GM23338 (cell line): ENCODE measurements around the gene CER1. TPM values are rescaled to one million over a fixed set of nuclear protein-coding genes. Genes with fewer than 3 reads are reported as not detected.

Experiments used
- ATAC-seq: fragments of 200-7000 bp; cut with Tn5 transposase; 3 replicates; pipeline ENCODE4 v1.9.1; 2020
- DNase-seq: peaks from one replicate; pipeline ENCODE4 v3.0.0-alpha.2; 2015; ENCODE audit warnings: low spot score
- H2AFZ ChIP-seq: fragments of 200-600 bp; sonication (generic); 2 replicates; pipeline ENCODE4 v1.8.0; 2016; ENCODE audit warnings: antibody characterized with exemption, mild to moderate bottlenecking, moderate library complexity
- H3F3A ChIP-seq: fragments of 200-600 bp; sonication (generic); replicated peaks from 2 replicates; pipeline ENCODE4 v1.8.0; 2017; ENCODE audit warnings: antibody characterized with exemption, mixed run types, low read depth
- H3K27ac ChIP-seq: fragments of 200-600 bp; sonication (generic); 2 replicates; pipeline ENCODE4 v1.6.1; 2016; ENCODE audit warnings: low read depth
- H3K27me3 ChIP-seq: fragments of 200-600 bp; sonication (generic); 2 replicates; pipeline ENCODE4 v1.8.0; 2016; ENCODE audit warnings: mild to moderate bottlenecking, mixed run types, moderate library complexity; ENCODE audit not compliant: insufficient read depth
- H3K36me3 ChIP-seq: fragments of 200-600 bp; sonication (generic); 2 replicates; pipeline ENCODE4 v1.8.0; 2016; ENCODE audit warnings: mild to moderate bottlenecking; ENCODE audit not compliant: insufficient read depth
- H3K4me1 ChIP-seq: fragments of 200-600 bp; sonication (generic); 2 replicates; pipeline ENCODE4 v1.8.0; 2016; ENCODE audit warnings: mild to moderate bottlenecking, moderate library complexity; ENCODE audit not compliant: insufficient read depth
- H3K4me2 ChIP-seq: fragments of 200-600 bp; sonication (generic); 2 replicates; pipeline ENCODE4 v1.7.1; 2017; ENCODE audit warnings: mixed run types
- H3K4me3 ChIP-seq: fragments of 200-600 bp; sonication (generic); 2 replicates; pipeline ENCODE4 v1.6.1; 2016; ENCODE audit warnings: mixed run types
- H3K79me2 ChIP-seq: fragments of 200-600 bp; sonication (generic); replicated peaks from 2 replicates; pipeline ENCODE4 v1.8.0; 2017; ENCODE audit warnings: mild to moderate bottlenecking; ENCODE audit not compliant: insufficient read depth
- H3K9me2 ChIP-seq: fragments of 200-600 bp; sonication (generic); 2 replicates; pipeline ENCODE4 v1.8.0; 2017; ENCODE audit not compliant: insufficient read depth
- H4K20me1 ChIP-seq: fragments of 200-600 bp; sonication (generic); replicated peaks from 2 replicates; pipeline ENCODE4 v1.8.0; 2017; ENCODE audit warnings: mild to moderate bottlenecking; ENCODE audit not compliant: insufficient read depth
- H3K27ac Mint-ChIP-seq: 2 replicates; pipeline ENCODE4 v1.8.0; 2020; ENCODE audit warnings: inconsistent platforms, mild to moderate bottlenecking, moderate library complexity, mixed read lengths
- H3K27me3 Mint-ChIP-seq: 3 replicates; pipeline ENCODE4 v1.8.0; 2022; ENCODE audit warnings: low read depth, mild to moderate bottlenecking, moderate library complexity, mixed read lengths, inconsistent platforms; ENCODE audit not compliant: insufficient read depth, poor library complexity
- H3K36me3 Mint-ChIP-seq: 3 replicates; pipeline ENCODE4 v1.8.0; 2021; ENCODE audit warnings: low read depth, mild to moderate bottlenecking, inconsistent platforms, moderate library complexity, mixed read lengths
- H3K4me1 Mint-ChIP-seq: 3 replicates; pipeline ENCODE4 v1.8.0; 2020; ENCODE audit warnings: mild to moderate bottlenecking, inconsistent platforms, mixed read lengths
- H3K4me3 Mint-ChIP-seq: 3 replicates; pipeline ENCODE4 v1.8.0; 2021; ENCODE audit warnings: moderate library complexity, mild to moderate bottlenecking, inconsistent platforms, mixed read lengths
- H3K9me3 Mint-ChIP-seq: 3 replicates; pipeline ENCODE4 v1.8.0; 2020; ENCODE audit warnings: moderate library complexity, mild to moderate bottlenecking, inconsistent platforms, mixed read lengths
- CREB1 ChIP-seq: fragments of 250-450 bp; sonication (Bioruptor Pico); IDR thresholded peaks from 2 replicates; pipeline ENCODE4 v1.5.0; 2020; ENCODE audit warnings: low read depth, mild to moderate bottlenecking, moderate library complexity
- ETS1 ChIP-seq: IDR thresholded peaks from 2 replicates; pipeline ENCODE4 v1.6.1; 2016; ENCODE audit warnings: antibody characterized with exemption
- EZH2 ChIP-seq: fragments of 200-600 bp; sonication (generic); IDR thresholded peaks from one replicate; pipeline ENCODE4 v1.8.0; 2017; ENCODE audit warnings: antibody characterized with exemption, mild to moderate bottlenecking, low read depth; ENCODE audit not compliant: unreplicated experiment
- EZH2phosphoT487 ChIP-seq: fragments of 200-600 bp; sonication (generic); IDR thresholded peaks from one replicate; pipeline ENCODE4 v1.8.1; 2018; ENCODE audit warnings: antibody characterized with exemption; ENCODE audit not compliant: unreplicated experiment
- JUNB ChIP-seq: IDR thresholded peaks from one replicate; pipeline ENCODE4 v1.6.1; 2016; ENCODE audit warnings: antibody characterized with exemption; ENCODE audit not compliant: unreplicated experiment
- NANOG ChIP-seq: IDR thresholded peaks from 2 replicates; pipeline ENCODE4 v1.6.1; 2016; ENCODE audit warnings: antibody characterized with exemption, borderline replicate concordance
- POLR2AphosphoS5 ChIP-seq: IDR thresholded peaks from 2 replicates; pipeline ENCODE4 v1.6.1; 2016; ENCODE audit warnings: antibody characterized with exemption, low read depth
- REST ChIP-seq: IDR thresholded peaks from one replicate; pipeline ENCODE4 v1.6.1; 2018; ENCODE audit warnings: antibody characterized with exemption; ENCODE audit not compliant: unreplicated experiment
- STAT1 ChIP-seq: IDR thresholded peaks from one replicate; pipeline ENCODE4 v1.6.1; 2016; ENCODE audit warnings: antibody characterized with exemption; ENCODE audit not compliant: unreplicated experiment
- ZNF114 ChIP-seq: fragments of 250-450 bp; sonication (Bioruptor Pico); IDR thresholded peaks from 2 replicates; pipeline ENCODE4 v1.5.0; 2020; ENCODE audit warnings: mild to moderate bottlenecking, moderate library complexity
- ZNF331 ChIP-seq: fragments of 250-450 bp; sonication (Bioruptor Pico); IDR thresholded peaks from 2 replicates; pipeline ENCODE4 v1.5.0; 2020; ENCODE audit warnings: low read depth, mild to moderate bottlenecking, moderate library complexity
- polyA plus RNA-seq: library from polyadenylated mRNA; unstranded; fragments of >200 nt; fragmentation: Nextera tagmentation; extraction: Ambion mirVana; gene quantifications from 2 replicates; pipeline ENCODE4 v1.2.1, GENCODE V29; 2016
- total RNA-seq: library from RNA; depleted of rRNA; stranded (reverse); fragments of >200 nt; shearing (Covaris generic); gene quantifications from 2 replicates; pipeline ENCODE4 v1.2.3, GENCODE V29; 2014

The CER1 gene
- total and polyA plus RNA-seq, 2 experiments from 2014 or later, result 0.73 to 4.4 TPM

GRCh38 chr9:14744768-14745167 is 22.2 kb upstream of the CER1 start (continued):
- no peak for TF ChIP-seq EZH2
- TF ChIP-seq ZNF331, result no peak
- no peak for TF ChIP-seq CREB1
- TF ChIP-seq ZNF114 (CRISPR knock-in tag), result no peak
- TF ChIP-seq POLR2AphosphoS5, result no peak
- no peak for TF ChIP-seq STAT1
- TF ChIP-seq EZH2phosphoT487, result no peak
- no peak for TF ChIP-seq REST

GRCh38 chr9:14741369-14741768 is 18.8 kb upstream of the CER1 start:
- H3K4me2 ChIP-seq, result no peak overlapping the region
- Mint-ChIP-seq H3K27ac (no peak overlapping the region), H3K4me1 (peaks cover 5% of the 10 kb centered on the region; the same call in 2 of the 3 replicates), H3K36me3 (no peaks in the 10 kb centered on the region), H3K4me3 (no peak overlapping the region), H3K9me3 (no peaks in the 10 kb centered on the region), H3K27me3 (no peaks in the 10 kb centered on the region)
- no peaks in the 10 kb centered on the region for H3K9me2 ChIP-seq
- TF ChIP-seq CREB1 (no peak), ETS1 (no peak), JUNB (no peak), ZNF114 (CRISPR knock-in tag) (no peak), STAT1 (no peak), EZH2phosphoT487 (no peak)
- no peak overlapping the region for H2AFZ ChIP-seq
- no peak overlapping the region for H3K27ac ChIP-seq
- DNase-seq (no peak), ATAC-seq (no peak)
- H4K20me1 ChIP-seq, result no peaks in the 10 kb centered on the region
- no peaks in the 10 kb centered on the region for H3K36me3 ChIP-seq
- no peak overlapping the region for H3K4me3 ChIP-seq
- H3K79me2 ChIP-seq, result no peaks in the 10 kb centered on the region
- H3K27me3 ChIP-seq, result no peaks in the 10 kb centered on the region
- H3K4me1 ChIP-seq, result no peaks in the 10 kb centered on the region
- no peaks in the 10 kb centered on the region for H3F3A ChIP-seq

- Histone ChIP-seq H3K4me1 (no peaks in the 10 kb centered on the region), H2AFZ (no peak overlapping the region), H3K4me3 (no peak overlapping the region), H3F3A (no peaks in the 10 kb centered on the region), H4K20me1 (no peaks in the 10 kb centered on the region), H3K27me3 (no peaks in the 10 kb centered on the region), H3K9me2 (no peaks in the 10 kb centered on the region; the same call in 1 of the 2 replicates), H3K79me2 (no peaks in the 10 kb centered on the region), H3K36me3 (no peaks in the 10 kb centered on the region), H3K4me2 (no peak overlapping the region), H3K27ac (no peak overlapping the region)
- Mint-ChIP-seq H3K36me3 (no peaks in the 10 kb centered on the region), H3K27ac (no peak overlapping the region), H3K27me3 (no peaks in the 10 kb centered on the region), H3K4me3 (no peak overlapping the region), H3K4me1 (no peaks in the 10 kb centered on the region), H3K9me3 (no peaks in the 10 kb centered on the region)
- no peak for ATAC-seq
- DNase-seq, result no peak
- no peak for TF ChIP-seq EZH2
- no peak for TF ChIP-seq REST
- no peak for TF ChIP-seq STAT1
- no peak for TF ChIP-seq ETS1
- TF ChIP-seq ZNF331, result no peak
- no peak for TF ChIP-seq NANOG
These were observed 10.6 kb upstream of the CER1 start for GRCh38 chr9:14733133-14733532.
